ENCODE measurements around the gene BICRA.
"Not testable (repeated sequence)": the region's sequence is repeated elsewhere in the genome, so short reads cannot be mapped to it uniquely, and the experiment has no call there.

The BICRA gene

DNA sequence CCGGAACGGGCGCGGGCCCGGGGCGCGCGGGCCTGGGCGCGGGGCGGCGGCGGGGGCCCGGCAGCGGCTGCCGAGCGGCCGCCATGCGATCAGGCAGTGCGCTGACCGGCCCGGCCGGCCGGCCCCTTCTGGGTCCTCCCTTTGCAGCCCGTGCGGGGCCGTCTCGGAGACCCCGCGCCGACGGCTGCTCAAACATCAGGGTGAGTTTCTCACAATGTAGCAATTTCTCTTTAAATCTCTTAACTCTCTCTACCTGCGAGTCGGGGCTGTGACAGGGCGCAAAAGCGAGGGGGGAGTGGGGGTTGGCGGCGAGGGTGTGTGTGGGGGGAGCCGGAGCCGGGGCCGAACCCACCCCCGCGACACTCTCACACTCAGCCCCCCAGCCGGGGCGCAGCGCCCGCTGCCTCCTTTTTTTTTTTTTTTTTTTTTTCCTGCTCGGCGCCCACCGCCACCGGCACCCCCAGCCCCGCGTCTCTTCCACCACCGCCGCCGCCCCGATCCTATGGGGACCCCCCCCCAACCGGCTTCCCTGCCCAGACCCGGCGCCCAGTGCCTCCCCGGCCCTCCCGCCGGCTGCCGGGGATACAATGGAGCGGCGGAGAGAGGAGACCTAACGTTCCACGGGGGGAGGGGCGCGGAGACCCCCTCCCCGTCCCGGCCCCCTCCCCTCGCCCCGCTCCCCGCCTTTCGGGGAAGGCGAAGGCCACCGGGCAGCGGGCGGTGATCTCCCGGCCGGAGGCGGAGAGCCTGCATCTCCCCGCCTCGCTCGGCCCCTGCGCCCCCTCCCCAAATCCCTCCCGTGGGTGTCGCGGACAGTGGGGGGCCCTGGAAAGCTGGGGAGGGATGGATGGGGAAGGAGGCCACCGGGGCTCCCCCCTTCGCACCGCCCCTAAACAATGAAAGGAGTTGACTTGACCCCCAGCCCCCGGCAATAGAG is at the start of gene BICRA:
BICRA (plus strand) TSS at position 166 of the 937 bp plus-strand sequence. CDS start 64,441 bp downstream, outside the sequence.
- peak within 1 kb of the TSS; percentile 97 for H3K27ac Mint-ChIP-seq
- H3K4me3 Mint-ChIP-seq: peak within 1 kb of the TSS; percentile 94
- no peaks in the 10 kb centered on the region for H3K27me3 Mint-ChIP-seq
- peak; percentile 86 for DNase-seq
- H3K36me3 Mint-ChIP-seq (ENCODE audit: low read depth): peaks cover 16% of the 10 kb centered on the region
- H3K9me3 Mint-ChIP-seq: no peaks in the 10 kb centered on the region
- H3K4me1 Mint-ChIP-seq (ENCODE audit: low read depth): peaks cover 36% of the 10 kb centered on the region

GRCh38 chr19:47560999-47561398 is 47.9 kb upstream of the BICRA start:
- no peak overlapping the region for H3K27ac Mint-ChIP-seq
- H3K27me3 Mint-ChIP-seq: no peaks in the 10 kb centered on the region
- no peaks in the 10 kb centered on the region for H3K36me3 Mint-ChIP-seq (ENCODE audit: low read depth)
- DNase-seq: no peak
- no peaks in the 10 kb centered on the region for H3K4me1 Mint-ChIP-seq (ENCODE audit: low read depth)
- H3K4me3 Mint-ChIP-seq: no peak overlapping the region
- H3K9me3 Mint-ChIP-seq: no peaks in the 10 kb centered on the region

DNA sequence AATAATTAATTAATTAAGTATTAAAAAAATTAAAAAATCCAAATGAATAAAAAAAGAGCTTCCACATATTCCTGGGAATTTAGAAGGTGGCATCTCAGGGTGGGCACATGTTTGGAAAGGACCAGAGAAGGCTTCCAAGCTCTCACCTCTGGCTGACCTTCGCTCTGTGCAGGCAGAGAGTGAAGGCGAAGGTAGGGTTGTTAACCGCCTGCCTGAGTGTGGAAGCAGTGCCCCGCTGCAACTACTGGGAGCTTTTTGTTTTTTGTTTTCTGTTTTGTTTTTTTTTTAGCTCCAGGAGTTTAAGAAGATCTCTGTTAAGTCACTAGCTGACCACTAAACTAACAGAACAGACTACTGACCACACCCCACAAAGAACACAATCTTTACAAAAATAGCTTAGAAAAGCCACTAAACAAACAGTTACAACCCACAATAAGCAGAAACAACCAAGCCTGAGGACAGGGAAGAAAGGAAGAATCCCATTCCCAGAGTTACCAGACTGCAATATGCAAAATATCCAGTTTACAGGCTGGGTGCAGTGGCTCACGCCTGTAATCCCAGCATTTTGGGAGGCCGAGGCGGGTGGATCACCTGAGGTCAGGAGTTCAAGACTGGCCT is 47.4 kb upstream of the BICRA start:
- no peak for DNase-seq
- no peaks in the 10 kb centered on the region for H3K9me3 Mint-ChIP-seq
- no peaks in the 10 kb centered on the region for H3K4me1 Mint-ChIP-seq (ENCODE audit: low read depth)
- H3K4me3 Mint-ChIP-seq: no peak overlapping the region
- H3K27me3 Mint-ChIP-seq: no peaks in the 10 kb centered on the region
- no peaks in the 10 kb centered on the region for H3K36me3 Mint-ChIP-seq (ENCODE audit: low read depth)
- H3K27ac Mint-ChIP-seq: no peak overlapping the region

- Mint-ChIP-seq H3K27me3 (no peaks in the 10 kb centered on the region), H3K27ac (no peak overlapping the region), H3K4me1 (ENCODE audit: low read depth) (no peaks in the 10 kb centered on the region), H3K9me3 (no peaks in the 10 kb centered on the region), H3K36me3 (ENCODE audit: low read depth) (no peaks in the 10 kb centered on the region), H3K4me3 (no peak overlapping the region)
- DNase-seq: no peak
Observed at GRCh38 chr19:47564081-47564480, 44.9 kb upstream of the BICRA start.

DNA sequence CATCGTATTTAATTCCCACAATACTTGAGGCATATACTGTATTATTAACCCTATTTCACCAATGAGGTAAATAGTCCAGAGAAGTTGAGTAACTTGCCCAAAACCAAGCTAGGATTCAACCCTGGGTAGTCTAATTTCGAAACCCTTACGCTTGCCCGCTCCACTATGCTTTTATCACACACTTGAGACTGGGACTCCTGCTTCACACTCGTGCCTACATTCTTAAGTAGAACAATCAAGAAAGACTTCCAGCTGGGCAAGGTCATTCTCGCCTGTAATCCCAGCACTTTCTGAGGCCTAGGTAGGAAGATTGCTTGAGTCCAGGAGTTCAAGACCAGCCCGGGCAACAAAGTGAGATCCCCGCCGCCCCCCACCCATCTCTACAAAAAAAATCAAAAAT is 39.6 kb upstream of the BICRA start:
- no peak overlapping the region for H3K4me3 Mint-ChIP-seq
- no peak overlapping the region for H3K27ac Mint-ChIP-seq
- DNase-seq: no peak
- peaks cover 11% of the 10 kb centered on the region for H3K4me1 Mint-ChIP-seq (ENCODE audit: low read depth)
- H3K27me3 Mint-ChIP-seq: no peaks in the 10 kb centered on the region
- no peaks in the 10 kb centered on the region for H3K36me3 Mint-ChIP-seq (ENCODE audit: low read depth)
- no peaks in the 10 kb centered on the region for H3K9me3 Mint-ChIP-seq

- Mint-ChIP-seq H3K27ac (no peak overlapping the region), H3K4me1 (ENCODE audit: low read depth) (peaks cover 26% of the 10 kb centered on the region), H3K9me3 (no peaks in the 10 kb centered on the region), H3K36me3 (ENCODE audit: low read depth) (no peaks in the 10 kb centered on the region), H3K4me3 (no peak overlapping the region), H3K27me3 (no peaks in the 10 kb centered on the region)
- DNase-seq: no peak
Observed at GRCh38 chr19:47572635-47573034, 36.3 kb upstream of the BICRA start.

DNA sequence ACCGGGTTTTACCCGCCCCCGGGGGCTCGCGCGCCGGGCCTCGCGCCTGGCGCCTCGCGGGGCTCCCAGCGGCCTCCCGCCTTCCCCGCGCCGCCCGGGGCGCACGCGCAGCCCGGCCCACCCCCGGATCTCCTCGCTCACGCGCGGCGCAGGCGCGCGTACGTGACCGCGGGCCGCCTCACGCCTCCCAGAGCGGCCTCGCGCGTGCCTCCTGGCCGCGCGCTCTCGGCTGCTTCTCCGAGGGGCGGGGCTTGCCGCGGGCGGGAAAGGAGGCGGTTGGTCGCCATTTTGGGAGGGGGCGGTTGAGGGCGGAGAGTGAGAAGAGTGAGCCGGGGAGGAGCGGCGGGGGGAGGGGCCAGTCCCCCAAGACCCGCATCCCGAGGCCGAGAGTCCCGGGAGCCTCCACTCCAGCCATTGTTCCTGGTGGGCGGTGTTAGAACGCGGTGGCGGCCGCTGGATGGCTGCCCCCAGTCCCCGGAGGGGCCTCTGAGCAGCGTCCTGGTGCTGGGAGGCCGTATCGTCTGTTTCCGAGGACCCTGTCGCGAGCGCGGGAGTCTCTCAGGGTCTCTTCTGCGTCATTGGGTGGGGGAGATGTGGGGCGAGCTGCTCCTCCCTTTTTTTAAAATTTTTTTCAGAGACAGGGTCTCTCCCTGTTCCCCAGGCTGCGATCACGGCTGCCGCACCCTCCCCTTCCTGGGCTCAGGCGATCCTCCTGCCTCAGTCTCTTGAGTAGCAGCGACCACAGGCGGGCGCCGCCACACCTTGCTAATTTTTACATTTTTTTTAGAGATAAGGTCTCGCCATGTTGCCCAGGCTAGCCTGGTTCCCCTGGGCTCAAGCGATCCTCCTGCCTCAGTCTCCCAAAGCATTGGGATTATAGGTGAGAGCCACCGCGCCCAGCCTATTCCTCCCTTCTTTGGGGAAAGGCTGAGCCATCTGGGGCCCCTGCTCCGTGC is 35.6 kb upstream of the BICRA start, which contains the start of gene ZNF541:
ZNF541 (minus strand) TSS at position 78 of the 956 bp plus-strand sequence. CDS start 17,292 bp downstream, outside the sequence.
- no peaks in the 10 kb centered on the region for H3K27me3 Mint-ChIP-seq
- DNase-seq: peak; percentile 88
- H3K27ac Mint-ChIP-seq: no peak within 1 kb of the TSS
- H3K4me1 Mint-ChIP-seq (ENCODE audit: low read depth): peaks cover 32% of the 10 kb centered on the region
- H3K36me3 Mint-ChIP-seq (ENCODE audit: low read depth): no peaks in the 10 kb centered on the region
- peak within 1 kb of the TSS; percentile 35 for H3K4me3 Mint-ChIP-seq
- no peaks in the 10 kb centered on the region for H3K9me3 Mint-ChIP-seq

GRCh38 chr19:47580397-47580796 is 28.5 kb upstream of the BICRA start:
- H3K36me3 Mint-ChIP-seq (ENCODE audit: low read depth): no peaks in the 10 kb centered on the region
- H3K4me3 Mint-ChIP-seq: no peak overlapping the region
- H3K9me3 Mint-ChIP-seq: no peaks in the 10 kb centered on the region
- no peak for DNase-seq
- H3K4me1 Mint-ChIP-seq (ENCODE audit: low read depth): peaks cover 48% of the 10 kb centered on the region
- H3K27me3 Mint-ChIP-seq: no peaks in the 10 kb centered on the region
- H3K27ac Mint-ChIP-seq: no peak overlapping the region

DNA sequence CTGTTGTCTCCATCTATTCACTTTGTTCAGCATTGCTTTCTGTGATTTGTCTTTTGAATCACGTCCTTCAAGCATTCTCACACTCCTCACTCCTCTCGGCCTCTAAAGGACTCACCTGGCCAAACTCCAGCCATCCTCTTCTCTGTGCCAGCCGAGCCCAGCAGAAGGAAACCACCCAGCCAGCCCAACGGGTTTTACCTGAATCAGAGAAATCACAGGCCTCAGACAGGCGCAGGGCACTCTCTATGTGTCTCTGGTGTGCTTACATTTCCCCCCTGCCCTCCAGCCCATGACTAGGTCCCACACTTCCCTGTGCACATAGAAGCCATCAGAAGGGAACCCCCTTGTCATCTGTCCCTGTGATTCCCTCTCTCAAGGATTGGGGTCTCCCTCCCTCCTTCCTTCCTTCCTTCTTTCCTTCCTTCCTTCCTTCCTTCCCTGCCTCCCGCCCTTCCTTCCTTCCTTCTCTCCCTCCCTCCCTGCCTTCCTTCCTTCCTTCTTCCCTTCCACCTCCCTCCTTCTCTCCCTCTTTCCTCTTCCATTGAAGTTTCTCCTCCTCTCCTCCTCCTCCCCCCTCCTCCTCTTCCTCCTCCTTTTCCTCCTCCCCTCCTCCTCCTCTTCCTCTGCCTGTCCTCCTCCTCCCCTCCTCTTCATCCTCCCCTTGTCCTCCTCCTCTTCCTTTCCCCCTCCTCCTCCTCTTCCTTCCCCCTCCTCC is 27.2 kb upstream of the BICRA start:
- H3K36me3 Mint-ChIP-seq (ENCODE audit: low read depth): no peaks in the 10 kb centered on the region
- peaks cover 6% of the 10 kb centered on the region for H3K9me3 Mint-ChIP-seq

DNA sequence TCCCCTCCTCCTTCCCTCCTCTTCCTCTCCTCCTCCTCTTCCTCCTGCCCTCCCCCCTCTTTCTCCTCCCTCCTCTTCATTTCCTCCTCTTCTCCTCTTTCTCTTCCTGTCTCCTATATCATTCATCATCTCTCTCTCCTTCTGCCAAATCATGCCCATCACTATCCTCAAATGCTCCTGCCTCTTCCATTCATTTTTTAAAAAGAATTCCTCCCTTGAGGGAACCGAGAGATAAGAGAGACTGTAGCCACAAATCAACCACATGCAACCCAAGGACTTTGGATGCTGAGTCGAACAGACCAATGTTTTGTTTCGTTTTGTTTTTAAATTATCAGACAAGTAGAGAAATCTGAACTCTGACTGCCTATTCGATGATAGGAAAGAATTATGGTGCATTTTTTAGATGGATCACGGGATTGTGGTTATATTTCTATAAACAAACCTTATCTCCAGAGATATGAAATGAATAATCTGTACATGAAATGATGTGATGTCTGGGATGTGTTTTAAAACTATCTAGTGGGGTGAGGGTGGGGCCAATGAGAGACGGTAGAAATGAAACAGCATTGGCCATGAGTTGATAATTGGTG is 26.5 kb upstream of the BICRA start:
- Mint-ChIP-seq H3K9me3 (peaks cover 6% of the 10 kb centered on the region), H3K4me1 (ENCODE audit: low read depth) (peaks cover 35% of the 10 kb centered on the region), H3K36me3 (ENCODE audit: low read depth) (no peaks in the 10 kb centered on the region), H3K27me3 (no peaks in the 10 kb centered on the region), H3K4me3 (peak overlapping the region; percentile 49), H3K27ac (peak overlapping the region; percentile 84)
- DNase-seq: no peak

More for the DNA sequence above, 27.2 kb upstream of the BICRA start:
- DNase-seq: no peak
- Mint-ChIP-seq H3K27me3 (no peaks in the 10 kb centered on the region), H3K4me1 (ENCODE audit: low read depth) (peaks cover 41% of the 10 kb centered on the region), H3K4me3 (no peak overlapping the region), H3K27ac (peak overlapping the region; percentile 38)

- DNase-seq; H3K27me3 Mint-ChIP-seq; H3K9me3 Mint-ChIP-seq; H3K36me3 Mint-ChIP-seq (ENCODE audit: low read depth); H3K4me3 Mint-ChIP-seq; H3K27ac Mint-ChIP-seq: not testable (repeated sequence)
- H3K4me1 Mint-ChIP-seq (ENCODE audit: low read depth): peaks cover 29% of the 10 kb centered on the region
Observed at GRCh38 chr19:47583161-47583560, 25.8 kb upstream of the BICRA start.

GRCh38 chr19:47587295-47587694 is 21.6 kb upstream of the BICRA start:
- Mint-ChIP-seq H3K36me3 (ENCODE audit: low read depth) (no peaks in the 10 kb centered on the region), H3K4me3 (no peak overlapping the region), H3K27ac (no peak overlapping the region), H3K27me3 (no peaks in the 10 kb centered on the region), H3K4me1 (ENCODE audit: low read depth) (peaks cover 4% of the 10 kb centered on the region), H3K9me3 (peaks cover 6% of the 10 kb centered on the region)
- DNase-seq: no peak

- peaks cover 6% of the 10 kb centered on the region for H3K9me3 Mint-ChIP-seq
- H3K4me1 Mint-ChIP-seq (ENCODE audit: low read depth): no peaks in the 10 kb centered on the region
- no peak for DNase-seq
- H3K36me3 Mint-ChIP-seq (ENCODE audit: low read depth): no peaks in the 10 kb centered on the region
- no peak overlapping the region for H3K4me3 Mint-ChIP-seq
- no peaks in the 10 kb centered on the region for H3K27me3 Mint-ChIP-seq
- H3K27ac Mint-ChIP-seq: no peak overlapping the region
Observed at GRCh38 chr19:47589824-47590223, 19.1 kb upstream of the BICRA start.

Data from activated T-cell treated with anti-CD3 and anti-CD28 coated beads, Interleukin-2, amount 50 U/mL, for 24 hours (primary cell).